RKO (cell line): Measurements from ENCODE around the gene PRB3.

ENCODE experiments used
- DNase-seq: peaks from one replicate; pipeline ENCODE4 v3.0.0-alpha.2; 2016; ENCODE audit warnings: low spot score

Gene PRB3

DNA sequence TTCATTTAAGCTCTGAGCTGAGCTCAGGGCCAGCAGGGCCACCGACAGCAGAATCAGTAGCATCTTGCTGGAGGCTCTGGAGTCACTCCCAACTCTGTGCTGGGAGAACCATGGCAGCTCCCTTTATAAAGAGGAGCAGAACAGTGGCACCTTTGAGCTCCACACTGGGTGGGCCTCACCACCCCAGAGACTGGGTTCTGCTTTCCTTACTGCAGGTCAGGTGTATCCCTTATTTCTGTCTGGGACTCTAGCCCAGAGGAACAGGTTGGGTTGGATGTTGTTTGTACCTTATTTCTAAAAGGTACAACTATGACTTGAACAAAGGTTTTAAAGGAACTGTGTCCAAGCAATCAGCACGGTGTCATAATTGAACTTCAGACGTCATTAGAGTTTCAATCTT, at the start of gene PRB3:
PRB3 (minus strand) TSS at position 101 of the 400 bp plus-strand sequence; CDS start at position 63, 38 bp downstream.
- DNase-seq, result no peak

DNA sequence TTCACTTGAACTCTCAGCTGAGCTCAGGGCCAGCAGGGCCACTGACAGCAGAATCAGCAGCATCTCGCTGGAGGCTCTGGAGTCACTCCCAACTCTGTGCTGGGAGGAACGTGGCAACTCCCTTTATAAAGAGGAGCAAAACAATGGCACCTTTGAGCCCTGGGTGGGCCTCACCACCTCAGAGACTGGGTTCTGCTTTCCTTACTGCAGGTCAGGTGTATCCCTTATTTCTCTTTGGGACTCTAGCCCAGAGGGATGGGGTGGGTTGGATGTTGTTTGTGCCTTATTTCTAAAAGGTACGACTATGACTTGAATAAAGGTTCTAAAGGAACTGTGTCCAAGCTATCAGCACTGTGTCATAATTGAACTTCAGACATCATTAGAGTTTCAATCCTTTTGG, 40.8 kb upstream of the PRB3 start, which contains the start of gene PRB4:
PRB4 (minus strand) TSS at position 101 of the 400 bp plus-strand sequence; CDS start at position 63, 38 bp downstream.
- no peak for DNase-seq

DNA sequence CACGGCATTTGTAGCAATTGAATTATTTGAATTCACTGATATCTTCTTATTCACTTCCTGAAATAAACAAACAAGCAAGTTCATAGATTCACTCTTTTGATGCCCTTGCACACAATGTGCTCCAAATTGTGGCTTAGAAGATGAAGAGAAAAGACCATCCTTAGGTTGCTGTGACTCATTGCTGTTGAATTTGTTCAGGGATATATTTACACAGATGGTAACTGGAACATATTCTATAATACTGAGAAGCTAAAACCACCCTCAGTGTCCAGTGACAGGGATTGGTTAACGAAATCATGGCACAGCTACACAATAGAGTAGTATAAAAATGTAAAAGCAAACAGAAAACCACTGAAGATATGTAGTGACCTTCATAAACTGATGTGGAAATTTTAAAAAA, 37.6 kb upstream of the PRB3 start:
- DNase-seq, result no peak

- no peak for DNase-seq
These were observed 3.9 kb upstream of the PRB3 start for GRCh38 chr12:11273449-11273848.

GRCh38 chr12:11264501-11264900, 5.0 kb downstream of the PRB3 start:
- DNase-seq, result no peak

- no peak for DNase-seq
These were observed 23.0 kb downstream of the PRB3 start for GRCh38 chr12:11246489-11246888.

DNA sequence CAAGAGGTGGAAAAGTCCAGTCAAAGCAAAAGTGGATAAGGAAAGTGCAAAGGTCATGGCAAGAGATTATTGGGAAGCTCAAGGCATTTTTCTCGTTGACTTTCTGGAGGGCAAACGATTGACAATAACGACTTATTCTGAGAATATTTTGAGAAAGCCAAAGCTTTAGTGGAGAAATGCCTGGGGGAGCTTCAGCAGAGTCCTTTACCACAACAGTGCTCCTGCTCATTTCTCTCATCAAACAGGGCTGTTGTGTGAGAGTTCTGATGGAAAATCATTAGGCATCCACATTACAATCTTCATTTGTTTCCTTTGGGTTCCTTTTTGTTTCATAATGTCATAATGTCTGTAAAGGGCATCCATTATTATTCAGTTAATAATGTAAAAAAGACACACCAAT, 26.9 kb downstream of the PRB3 start:
- DNase-seq, result no peak

DNA sequence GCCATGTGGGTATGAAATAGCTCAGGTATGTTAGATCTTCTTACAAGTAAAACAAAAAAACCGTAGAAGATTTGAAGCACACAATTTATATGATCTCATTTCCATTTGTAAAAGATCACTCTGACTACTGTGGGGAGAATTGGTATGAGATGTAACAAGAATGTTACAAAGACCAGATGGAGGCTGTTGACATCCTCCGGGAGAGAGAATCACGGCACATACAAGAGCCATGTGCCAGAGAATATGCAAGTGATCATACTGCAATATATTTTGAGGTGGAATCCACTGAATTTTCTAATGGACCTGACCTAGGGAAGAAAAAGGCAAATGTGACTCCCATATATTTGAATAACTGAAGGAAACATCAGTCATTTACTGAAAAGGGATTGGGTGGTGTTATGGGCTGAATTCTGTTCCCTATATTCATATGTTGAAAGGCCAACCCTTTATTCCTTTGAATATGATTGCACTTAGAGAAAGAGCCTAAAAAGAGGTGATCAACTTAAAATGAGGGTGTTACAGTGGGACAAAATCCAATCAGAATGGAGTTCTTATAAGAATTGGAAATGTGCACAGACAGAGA, 29.1 kb downstream of the PRB3 start:
- no peak for DNase-seq

GRCh38 chr12:11238275-11238674, 31.2 kb downstream of the PRB3 start:
- DNase-seq, result no peak

DNA sequence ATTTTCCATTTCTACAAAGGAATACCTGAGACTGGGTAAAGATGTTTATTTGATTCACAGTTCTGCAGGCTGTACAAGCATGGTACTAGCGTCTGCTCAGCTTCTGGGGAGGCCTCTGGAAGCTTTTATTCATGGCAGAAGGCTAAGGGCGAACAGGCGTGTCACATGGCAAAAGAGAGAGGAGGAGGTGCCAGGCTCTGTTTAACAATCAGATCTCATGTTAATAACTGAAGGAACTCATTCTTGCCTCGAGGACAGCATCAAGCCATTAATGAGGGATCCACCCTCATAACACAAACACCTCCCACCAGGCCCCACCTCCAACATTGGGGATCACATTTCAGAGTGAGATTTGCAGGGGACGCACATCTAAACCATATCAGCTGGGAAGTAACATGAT, 36.0 kb downstream of the PRB3 start:
- DNase-seq, result no peak

DNA sequence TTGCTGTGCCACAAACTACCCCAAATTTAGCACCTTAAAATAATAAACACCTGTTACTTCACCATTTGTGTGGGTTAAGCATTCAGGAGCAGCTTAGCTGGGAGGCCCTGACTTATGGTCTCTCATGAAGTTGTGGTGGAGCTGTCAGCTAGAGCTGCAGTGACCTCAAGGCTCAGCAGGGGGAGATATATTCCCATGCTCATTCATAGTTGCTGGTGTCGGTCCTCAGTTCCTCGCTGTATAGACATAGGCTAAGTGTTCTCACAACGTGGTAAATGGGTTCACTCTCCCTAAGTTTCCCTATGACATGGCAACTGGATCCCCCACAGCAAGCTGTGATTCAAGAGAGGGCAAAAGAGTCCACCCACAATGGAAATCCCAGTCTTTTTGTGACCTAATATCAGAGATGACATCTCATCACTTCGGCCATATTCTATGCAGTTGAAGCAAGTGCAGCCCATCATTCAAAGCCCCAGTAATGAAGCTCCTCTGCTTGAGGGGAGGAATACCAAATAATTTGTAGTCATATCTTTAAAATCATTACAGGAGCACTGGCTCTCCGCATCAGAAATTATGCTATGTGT, 41.1 kb downstream of the PRB3 start:
- peak; percentile 70 for DNase-seq

DNA sequence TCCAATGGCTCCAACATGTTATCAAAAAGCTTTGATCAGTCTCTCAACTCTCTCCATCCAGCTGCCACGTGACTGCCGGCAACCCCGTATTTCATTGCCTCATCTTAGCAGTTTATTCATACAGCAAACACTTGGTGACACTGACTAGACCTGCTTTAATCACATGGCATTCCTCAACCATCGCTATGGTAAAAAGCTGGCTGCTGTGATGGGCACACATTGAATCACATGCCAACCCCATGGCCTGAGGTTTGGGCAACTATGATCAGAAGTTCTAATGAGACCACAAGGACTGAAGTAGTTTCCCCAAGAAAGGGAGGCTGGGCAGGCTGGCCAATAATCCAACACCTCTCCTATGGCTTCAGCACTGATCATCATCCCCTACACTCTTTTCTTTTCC, 42.1 kb downstream of the PRB3 start:
- no peak for DNase-seq
